NK-92 (cell line): ENCODE results near the gene SLAMF6.
"Not testable (repeated sequence)": the region's sequence is repeated elsewhere in the genome, so short reads cannot be mapped to it uniquely, and the experiment has no call there.

ENCODE experiments used
- DNase-seq: peaks from one replicate; lab custom pipeline; 2025; ENCODE audit not compliant: unreplicated experiment; lab: John Stamatoyannopoulos, UW

Gene SLAMF6

GRCh38 chr1:160517519-160517918 lies 5.5 kb downstream of the SLAMF6 start:
- DNase-seq, result not testable (repeated sequence)

- DNase-seq, result not testable (repeated sequence)
Measured at GRCh38 chr1:160515908-160516307, 7.1 kb downstream of the SLAMF6 start.

GRCh38 chr1:160504651-160505050 lies 18.4 kb downstream of the SLAMF6 start:
- no peak for DNase-seq

- no peak for DNase-seq
Measured at GRCh38 chr1:160503087-160503486, 20.0 kb downstream of the SLAMF6 start.

- no peak for DNase-seq
Measured at GRCh38 chr1:160500321-160500990, 22.6 kb downstream of the SLAMF6 start.

- DNase-seq, result no peak
Measured at GRCh38 chr1:160499631-160500030, 23.4 kb downstream of the SLAMF6 start.

GRCh38 chr1:160498301-160499065 lies 24.6 kb downstream of the SLAMF6 start:
- DNase-seq, result not testable (repeated sequence)

DNA sequence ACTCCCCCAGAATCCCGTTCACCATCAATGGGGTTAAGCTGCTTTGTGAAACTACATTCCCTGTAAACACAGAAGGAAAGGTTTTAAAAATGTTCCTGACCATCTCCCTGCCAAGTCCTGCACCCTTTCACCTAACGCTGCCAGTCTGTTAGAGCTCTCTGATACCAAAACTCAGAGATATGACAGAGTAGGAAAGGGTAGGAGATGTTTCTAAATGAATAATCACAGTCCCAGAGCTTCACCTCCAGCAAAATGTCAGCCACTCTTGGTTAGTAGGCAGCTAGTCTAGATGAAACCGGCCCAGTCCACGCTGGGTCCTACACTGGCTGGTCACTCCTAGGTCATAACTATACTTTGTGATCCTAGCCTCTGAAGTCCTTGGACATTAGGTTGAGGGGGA lies 26.7 kb downstream of the SLAMF6 start:
- no peak for DNase-seq

DNA sequence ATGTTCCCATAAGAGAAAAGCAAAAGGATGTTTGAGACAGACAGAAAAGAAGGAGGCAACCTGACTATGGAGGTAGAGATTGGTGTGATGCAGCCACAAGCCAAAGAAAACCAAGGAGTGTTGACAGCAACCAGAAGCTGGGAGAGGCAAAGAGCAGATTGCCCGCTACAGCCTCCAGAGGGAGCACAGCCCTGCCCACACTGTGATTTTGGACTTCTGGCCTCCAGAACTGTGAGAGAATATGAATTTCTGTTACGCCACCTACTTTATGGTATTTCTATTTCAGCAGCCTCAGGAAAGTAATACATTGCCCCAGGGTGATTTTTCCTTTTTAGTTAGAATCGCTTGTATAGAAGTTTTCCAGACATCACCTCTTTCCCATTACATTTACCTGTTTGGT lies 28.4 kb downstream of the SLAMF6 start:
- DNase-seq, result no peak

DNA sequence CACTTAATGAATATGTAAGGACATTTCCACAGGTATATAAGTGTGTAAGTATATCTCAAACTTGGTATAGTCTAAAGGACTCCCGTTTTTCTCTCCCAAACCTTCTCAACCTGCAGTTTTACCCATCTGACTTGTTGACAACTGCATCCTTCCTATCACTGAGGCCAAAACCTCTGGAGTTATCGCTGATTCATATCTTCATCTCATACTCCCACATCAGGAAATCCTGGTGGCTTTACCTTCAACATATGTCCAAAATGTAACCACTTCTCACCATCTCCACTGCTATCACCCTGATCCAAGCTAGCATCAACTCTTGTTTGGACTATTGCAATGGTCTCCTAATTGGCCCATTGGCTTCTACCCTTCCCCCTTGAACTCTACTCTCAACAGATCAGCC lies 30.4 kb downstream of the SLAMF6 start:
- no peak for DNase-seq

DNA sequence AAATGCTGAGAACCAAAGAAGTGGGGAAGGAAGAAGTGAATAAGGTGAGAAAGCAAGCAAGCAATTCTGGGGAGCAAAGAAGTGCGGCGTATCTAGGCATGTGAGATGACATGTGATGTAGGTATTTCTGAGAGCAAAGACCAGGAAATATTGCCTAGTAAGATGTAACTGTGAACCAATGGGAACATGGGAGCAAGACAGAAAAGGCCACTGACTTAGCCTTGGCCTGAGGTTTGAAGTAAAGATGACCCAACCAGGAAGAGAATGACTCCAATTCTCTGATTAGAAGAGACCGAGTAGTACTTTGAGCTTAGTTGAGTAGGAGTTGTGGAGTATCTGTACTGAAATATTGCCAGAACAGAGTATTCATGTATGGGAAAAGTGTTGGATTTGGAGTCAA lies 31.1 kb downstream of the SLAMF6 start:
- no peak for DNase-seq

DNA sequence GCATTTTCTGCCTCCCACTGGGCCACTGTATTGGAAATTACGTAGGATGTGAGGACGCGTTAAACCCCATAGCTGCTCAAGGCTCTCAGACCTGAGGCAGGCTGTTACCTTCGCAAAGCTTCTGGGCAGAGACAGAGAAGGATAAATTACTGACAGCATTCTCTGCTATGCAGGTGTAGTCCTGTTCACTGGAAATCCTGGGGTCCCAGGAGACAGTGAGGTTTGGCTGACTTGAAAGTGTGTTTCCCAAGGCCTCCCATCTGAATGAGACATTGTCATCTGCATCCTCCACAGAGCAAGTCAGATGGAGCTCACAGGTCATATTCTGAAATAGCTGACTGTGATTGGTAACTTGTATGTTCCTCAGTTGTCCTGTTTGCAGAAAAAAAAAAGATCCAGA lies 32.0 kb downstream of the SLAMF6 start:
- DNase-seq, result no peak

DNA sequence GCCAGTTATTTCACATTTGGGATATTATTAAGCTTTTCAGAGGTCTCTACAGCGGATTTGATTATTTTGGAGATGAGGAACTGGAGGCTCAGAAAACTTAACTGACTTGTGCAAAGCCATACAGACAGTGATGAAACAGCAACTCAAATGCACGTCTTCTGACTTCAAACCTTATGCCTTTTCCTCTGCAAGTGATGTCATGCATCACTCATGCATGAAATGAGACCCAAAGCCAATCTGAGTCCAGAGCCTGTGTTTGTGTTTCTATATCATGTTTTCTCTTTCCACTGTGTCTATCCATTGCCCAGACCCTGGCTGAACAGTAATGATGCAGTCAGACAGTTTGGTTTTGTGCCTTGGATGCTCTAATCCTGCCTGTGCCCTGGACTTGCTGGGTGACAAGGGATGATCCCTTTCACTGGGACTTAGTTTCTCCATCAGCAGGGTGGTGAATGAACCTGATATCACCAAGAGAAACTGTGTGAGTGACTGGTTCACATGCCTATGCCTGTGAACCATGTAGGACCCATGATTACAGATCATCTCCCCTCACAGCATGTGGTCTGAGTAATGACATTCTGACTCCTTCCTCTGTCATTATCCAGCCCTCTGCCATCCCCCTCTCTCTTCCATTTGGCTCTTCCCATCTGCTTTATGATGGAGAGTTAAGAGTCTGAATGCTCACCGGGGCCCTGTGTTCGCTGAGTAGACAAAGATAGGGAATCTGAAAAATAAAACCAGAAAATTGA lies 33.4 kb downstream of the SLAMF6 start:
- no peak for DNase-seq

- no peak for DNase-seq
Measured at GRCh38 chr1:160488347-160489058, 34.6 kb downstream of the SLAMF6 start.

- no peak for DNase-seq
Measured at GRCh38 chr1:160486453-160486852, 36.6 kb downstream of the SLAMF6 start.

- DNase-seq, result no peak
Measured at GRCh38 chr1:160483505-160484185, 39.4 kb downstream of the SLAMF6 start.

DNA sequence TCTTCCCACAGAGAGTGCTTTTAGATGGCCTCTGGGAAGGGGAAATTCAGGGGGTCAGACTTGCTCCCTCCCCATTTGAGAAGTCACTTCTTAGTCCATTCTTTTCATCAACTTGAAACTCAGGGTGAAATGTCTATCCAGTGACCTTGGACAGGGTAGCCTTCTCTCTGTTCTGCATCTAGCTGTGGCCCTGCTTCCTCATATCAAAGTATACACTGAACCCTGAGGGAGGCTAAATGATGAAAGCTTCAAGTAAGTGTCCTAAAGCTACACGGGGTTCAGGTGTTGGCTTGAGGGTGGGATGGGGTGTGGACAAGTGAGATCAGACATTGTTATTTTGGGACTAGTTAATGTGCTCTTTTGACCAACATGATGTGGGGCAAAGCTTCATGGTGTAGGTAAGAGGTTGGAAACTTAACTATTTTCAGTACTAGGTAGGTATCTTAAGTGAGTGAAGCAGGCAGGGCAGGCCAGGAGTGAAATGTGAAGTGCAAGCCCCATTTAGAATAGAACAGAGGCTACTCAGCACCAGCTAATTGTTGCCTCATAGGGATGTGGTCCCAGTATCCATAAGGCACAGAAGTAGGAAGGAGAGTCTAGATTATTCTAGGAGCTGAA lies 41.0 kb downstream of the SLAMF6 start:
- no peak for DNase-seq

DNA sequence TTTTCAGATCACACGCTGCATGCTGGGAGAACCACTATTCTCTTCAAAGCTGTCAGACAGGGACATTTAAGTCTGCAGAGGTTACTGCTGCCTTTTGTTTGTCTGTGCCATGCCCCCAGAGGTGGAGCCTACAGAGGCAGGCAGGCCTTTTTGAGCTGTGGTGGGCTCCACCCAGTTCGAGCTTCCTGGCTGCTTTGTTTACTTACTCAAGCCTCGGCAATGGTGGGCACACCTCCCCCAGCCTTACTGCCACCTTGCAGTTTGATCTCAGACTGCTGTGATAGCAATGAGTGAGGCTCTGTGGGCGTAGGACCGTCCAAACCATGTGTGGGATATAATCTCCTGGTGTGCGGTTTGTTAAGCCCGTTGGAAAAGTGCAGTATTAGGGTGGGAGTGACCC lies 42.3 kb downstream of the SLAMF6 start:
- not testable (repeated sequence) for DNase-seq

- DNase-seq, result not testable (repeated sequence)
Measured at GRCh38 chr1:160479091-160479490, 44.0 kb downstream of the SLAMF6 start.
